Measurements from ENCODE around the gene NKAPL.
"Not testable (repeated sequence)": the region's sequence is repeated elsewhere in the genome, so short reads cannot be mapped to it uniquely, and the experiment has no call there.

NKAPL gene

GRCh38 chr6:28248916-28249315 is 10.2 kb upstream of the NKAPL start:
- DNase-seq = no peak

- no peak for DNase-seq
Measured at GRCh38 chr6:28250747-28251146, 8.3 kb upstream of the NKAPL start.

GRCh38 chr6:28251661-28252008 is 7.5 kb upstream of the NKAPL start:
- DNase-seq = no peak

- DNase-seq = peak; percentile 86
Measured at GRCh38 chr6:28252009-28252975, 6.8 kb upstream of the NKAPL start, which contains the start of gene ZKSCAN4. ZKSCAN4 (minus strand) TSS chr6:28252269; CDS start chr6:28251980, 289 bp downstream.

GRCh38 chr6:28254121-28254519 is 5.0 kb upstream of the NKAPL start:
- DNase-seq = no peak

GRCh38 chr6:28257042-28257441 is 2.1 kb upstream of the NKAPL start:
- no peak for DNase-seq

- no peak for DNase-seq
Measured at GRCh38 chr6:28263922-28264321, 4.8 kb downstream of the NKAPL start.

- DNase-seq = no peak
Measured at GRCh38 chr6:28264834-28265401, 5.8 kb downstream of the NKAPL start.

- DNase-seq = no peak
Measured at GRCh38 chr6:28266563-28266961, 7.5 kb downstream of the NKAPL start.

GRCh38 chr6:28266962-28267694 is 8.0 kb downstream of the NKAPL start, which contains the start of gene ZSCAN26:
ZSCAN26 (plus strand) TSS chr6:28267143; CDS start chr6:28271920, 4,777 bp downstream.
- DNase-seq = peak; percentile 82

- no peak for DNase-seq
Measured at GRCh38 chr6:28267695-28268059, 8.6 kb downstream of the NKAPL start.

- DNase-seq = no peak
Measured at GRCh38 chr6:28269492-28269891, 10.4 kb downstream of the NKAPL start.

GRCh38 chr6:28274888-28275287 is 15.8 kb downstream of the NKAPL start:
- DNase-seq = no peak

GRCh38 chr6:28277746-28278145 is 18.6 kb downstream of the NKAPL start:
- DNase-seq = no peak

GRCh38 chr6:28280595-28281287 is 21.6 kb downstream of the NKAPL start:
- no peak for DNase-seq

- DNase-seq = peak; percentile 61
Measured at GRCh38 chr6:28281288-28282064, 22.4 kb downstream of the NKAPL start, which contains the start of gene PGBD1. PGBD1 (plus strand) TSS chr6:28281572; CDS start chr6:28283814, 2,242 bp downstream.

GRCh38 chr6:28282926-28283325 is 23.8 kb downstream of the NKAPL start:
- DNase-seq = no peak

- no peak for DNase-seq
Measured at GRCh38 chr6:28291573-28291972, 32.5 kb downstream of the NKAPL start.

- no peak for DNase-seq
Measured at GRCh38 chr6:28295326-28295725, 36.2 kb downstream of the NKAPL start.

GRCh38 chr6:28296520-28297060 is 37.5 kb downstream of the NKAPL start:
- no peak for DNase-seq

GRCh38 chr6:28303570-28303969 is 44.5 kb downstream of the NKAPL start:
- DNase-seq = no peak

GRCh38 chr6:28306363-28306762 is 47.3 kb downstream of the NKAPL start:
- DNase-seq = not testable (repeated sequence)
